ENCODE data around the gene ARSG. TPM values are rescaled to one million over a fixed set of nuclear protein-coding genes. Genes with fewer than 3 reads are reported as not detected.
A peak's percentile ranks its signal among the peaks of the same experiment; 100 is the strongest.

ARSG gene
- 10 to 100 TPM in 2 of 6 donors, 1 to 10 TPM in 4; 3.6 to 16.8 (median 7.7) TPM for total RNA-seq

DNA sequence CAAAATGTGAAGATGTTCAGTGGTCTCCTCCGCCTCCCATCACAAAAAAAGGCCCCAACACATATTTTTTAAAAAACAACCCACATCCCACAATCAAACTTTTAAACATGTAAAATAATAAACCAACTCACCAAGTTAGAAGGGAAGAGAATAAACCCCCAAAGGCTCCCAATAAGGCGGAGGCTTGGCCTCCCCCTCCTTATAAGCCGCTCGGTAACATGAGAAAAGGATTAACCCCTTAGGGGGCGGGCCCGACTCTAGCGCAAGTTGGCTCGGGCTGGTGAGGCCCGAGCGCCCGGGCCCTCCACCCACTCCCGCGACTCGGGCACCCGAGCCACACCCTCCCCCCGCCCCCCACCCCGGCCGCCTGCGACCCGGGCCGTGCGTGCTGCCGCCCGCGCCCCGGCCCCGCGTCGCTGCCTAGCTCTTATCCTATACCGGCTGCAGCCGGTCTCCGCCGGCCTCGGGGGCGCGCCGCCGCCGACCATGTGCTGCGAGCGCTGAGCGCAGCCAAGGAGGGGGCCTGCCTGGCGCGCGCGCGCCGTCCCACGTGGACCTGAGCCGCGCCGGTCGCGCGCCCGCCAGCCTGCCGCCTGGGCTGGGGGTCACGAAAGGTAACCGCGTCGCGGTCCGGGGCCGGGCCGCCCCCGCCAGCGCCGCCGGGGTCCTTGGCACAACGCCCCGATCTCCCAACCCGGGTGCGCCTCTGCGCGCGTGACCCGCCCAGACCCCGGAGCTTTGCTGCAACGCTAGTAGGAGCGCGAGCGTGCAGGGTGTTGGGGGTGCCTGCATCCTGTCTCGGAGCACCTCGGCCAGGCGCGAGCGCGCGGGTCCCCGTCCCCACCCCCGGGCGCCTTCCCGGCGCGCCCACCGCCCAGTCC lies at the start of gene ARSG, which contains the start of gene SLC16A6:
TSS of gene ARSG (plus strand) at position 541 of the 881 bp plus-strand sequence. CDS start 15,999 bp downstream, outside the sequence.
TSS of gene SLC16A6 (minus strand) at position 173 of the 881 bp plus-strand sequence. CDS start 12,807 bp downstream, outside the sequence.
- H3K4me3 ChIP-seq: peak within 1 kb of the TSS; percentile 18 to 68 (median 64)
- TF ChIP-seq, protein P1, sequence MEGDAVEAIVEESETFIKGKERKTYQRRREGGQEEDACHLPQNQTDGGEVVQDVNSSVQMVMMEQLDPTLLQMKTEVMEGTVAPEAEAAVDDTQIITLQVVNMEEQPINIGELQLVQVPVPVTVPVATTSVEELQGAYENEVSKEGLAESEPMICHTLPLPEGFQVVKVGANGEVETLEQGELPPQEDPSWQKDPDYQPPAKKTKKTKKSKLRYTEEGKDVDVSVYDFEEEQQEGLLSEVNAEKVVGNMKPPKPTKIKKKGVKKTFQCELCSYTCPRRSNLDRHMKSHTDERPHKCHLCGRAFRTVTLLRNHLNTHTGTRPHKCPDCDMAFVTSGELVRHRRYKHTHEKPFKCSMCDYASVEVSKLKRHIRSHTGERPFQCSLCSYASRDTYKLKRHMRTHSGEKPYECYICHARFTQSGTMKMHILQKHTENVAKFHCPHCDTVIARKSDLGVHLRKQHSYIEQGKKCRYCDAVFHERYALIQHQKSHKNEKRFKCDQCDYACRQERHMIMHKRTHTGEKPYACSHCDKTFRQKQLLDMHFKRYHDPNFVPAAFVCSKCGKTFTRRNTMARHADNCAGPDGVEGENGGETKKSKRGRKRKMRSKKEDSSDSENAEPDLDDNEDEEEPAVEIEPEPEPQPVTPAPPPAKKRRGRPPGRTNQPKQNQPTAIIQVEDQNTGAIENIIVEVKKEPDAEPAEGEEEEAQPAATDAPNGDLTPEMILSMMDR (IDR thresholded peaks at IDR 0.05): no peak
- TF ChIP-seq POLR2A (IDR thresholded peaks at IDR 0.05) (no peak), EP300 (IDR thresholded peaks at IDR 0.05) (no peak), POLR2AphosphoS5 (IDR thresholded peaks at IDR 0.05) (no peak)
- H3K27ac ChIP-seq: peak within 1 kb of the TSS; percentile 87 to 97 (median 92)
- 0 to 3% methylated on average over 9 to 20 of the region's 96 CpGs for WGBS, 2 donors
- peaks cover 0 to 22% (median 8%) of the 10 kb centered on the region in 4 donors for H3K27me3 ChIP-seq
- no peaks in the 10 kb centered on the region for H3K36me3 ChIP-seq
- ATAC-seq (ENCODE audit: low FRiP score in 2 of 2) (peak; percentile 54 to 78), DNase-seq (peak; percentile 66 to 97)
- H3K9me3 ChIP-seq: no peaks in the 10 kb centered on the region
- H3K4me1 ChIP-seq: peaks cover 19 to 39% (median 29%) of the 10 kb centered on the region in 4 donors

DNA sequence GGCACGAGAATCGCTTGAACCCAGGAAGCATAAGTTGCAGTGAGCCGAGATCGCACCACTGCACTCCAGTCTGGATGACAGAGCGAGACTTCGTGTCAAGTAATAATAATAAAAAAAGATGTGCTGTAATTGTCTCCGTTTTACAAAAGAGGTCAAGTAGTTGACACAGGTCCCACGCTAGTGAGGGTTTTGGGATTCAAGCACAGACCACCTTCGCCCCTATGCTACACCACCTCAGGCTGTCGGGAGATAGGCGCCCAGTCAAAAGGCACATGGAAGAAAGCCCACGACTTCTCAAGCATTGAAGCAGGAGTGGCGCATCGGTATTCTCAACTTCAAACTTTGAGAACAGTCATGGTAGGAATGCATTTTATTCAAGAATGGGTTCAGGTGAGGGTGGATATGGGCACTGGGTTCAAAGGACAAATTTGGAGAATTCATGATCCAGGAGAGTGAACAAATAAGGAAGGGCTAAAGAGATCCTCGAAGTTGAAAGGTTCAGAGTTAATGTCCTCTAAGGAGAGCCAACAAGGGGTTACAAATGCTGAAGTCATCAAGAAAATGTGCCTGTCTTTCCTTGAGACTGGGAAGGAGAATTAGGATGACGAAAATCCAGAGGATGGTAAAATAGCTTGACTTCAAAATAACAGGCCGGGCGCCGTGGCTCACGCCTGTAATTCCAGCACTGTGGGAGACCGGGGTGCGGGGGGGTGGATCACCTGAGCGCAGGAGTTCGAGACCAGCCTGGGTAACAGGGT lies 44.8 kb upstream of the ARSG start:
- DNase-seq (peak in 1 of 2 donors; percentile 51), ATAC-seq (ENCODE audit: low FRiP score in 2 of 2) (no peak)
- peaks cover 0 to 2% (median under 1%) of the 10 kb centered on the region in 4 donors for H3K36me3 ChIP-seq
- no peaks in the 10 kb centered on the region for H3K9me3 ChIP-seq
- peaks cover 11 to 29% (median 15%) of the 10 kb centered on the region in 4 donors for H3K4me1 ChIP-seq
- TF ChIP-seq POLR2A (IDR thresholded peaks at IDR 0.05) (no peak), EP300 (IDR thresholded peaks at IDR 0.05) (no peak), POLR2AphosphoS5 (IDR thresholded peaks at IDR 0.05) (no peak)
- TF ChIP-seq, protein P1 (IDR thresholded peaks at IDR 0.05): no peak
- WGBS, 2 donors: 93 to 94% methylated on average over 24 of the region's 24 CpGs
- H3K4me3 ChIP-seq: peak overlapping the region in 3 of 4 donors; percentile 71 to 90 (median 79)
- H3K27ac ChIP-seq: peak overlapping the region in 3 of 4 donors; percentile 97 to 99 (median 98)
- no peaks in the 10 kb centered on the region for H3K27me3 ChIP-seq

DNA sequence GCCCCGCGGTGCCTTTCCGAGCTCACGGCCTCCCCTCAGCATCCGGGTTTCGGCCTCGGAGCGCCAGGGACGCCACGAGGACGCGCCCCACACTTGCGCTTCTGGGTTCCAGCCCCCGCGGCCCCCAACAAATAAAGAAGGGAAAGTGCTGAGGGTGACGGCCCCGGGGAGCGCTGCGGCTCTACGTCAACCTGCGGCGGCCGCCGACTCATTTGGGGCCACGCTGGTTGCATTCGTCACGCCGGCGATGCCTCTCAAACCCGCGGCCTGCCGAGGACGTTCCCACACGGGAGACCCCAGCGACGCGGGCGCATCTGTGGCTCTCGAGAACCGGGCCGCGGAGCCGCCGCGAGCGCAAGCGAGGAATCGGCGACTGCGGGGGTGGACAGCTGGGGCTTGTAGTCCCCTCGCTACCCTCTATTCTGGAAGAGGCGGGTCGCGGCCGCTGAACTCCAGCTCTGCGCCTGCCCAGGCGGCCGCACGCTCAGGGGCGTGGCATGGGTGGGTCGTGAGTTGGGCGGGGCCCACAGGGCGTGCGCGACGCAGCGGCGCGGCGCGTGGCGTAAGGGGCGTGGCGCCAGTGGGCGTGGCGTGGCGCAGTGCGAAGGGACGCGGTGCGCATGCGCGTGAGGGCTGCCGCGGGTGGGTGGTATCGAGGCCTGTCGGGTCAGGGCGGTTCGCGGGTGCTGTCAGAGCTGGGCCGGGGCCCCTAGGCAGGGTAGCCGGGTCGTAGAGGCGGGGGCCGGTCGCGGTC lies 43.7 kb upstream of the ARSG start, which contains the start of gene AMZ2:
TSS of gene AMZ2 (plus strand) at position 599 of the 754 bp plus-strand sequence. CDS start 2,145 bp downstream, outside the sequence.
- TF ChIP-seq POLR2A (IDR thresholded peaks at IDR 0.05) (peak in 3 of 4 donors; percentile 87 to 99 (median 90)), POLR2AphosphoS5 (IDR thresholded peaks at IDR 0.05) (peak; percentile 97 to 98), EP300 (IDR thresholded peaks at IDR 0.05) (peak in 1 of 4 donors; percentile 10)
- TF ChIP-seq, protein P1 (IDR thresholded peaks at IDR 0.05): peak in 1 of 6 experiments; percentile 28
- 0 to 1% methylated on average over 22 to 31 of the region's 97 CpGs for WGBS, 2 donors

More for the DNA sequence above, 43.7 kb upstream of the ARSG start, which contains the start of gene AMZ2:
- Histone ChIP-seq H3K36me3 (peaks cover 0 to 7% (median 2%) of the 10 kb centered on the region in 4 donors), H3K27me3 (no peaks in the 10 kb centered on the region), H3K4me1 (peaks cover 11 to 29% (median 15%) of the 10 kb centered on the region in 4 donors), H3K9me3 (no peaks in the 10 kb centered on the region), H3K27ac (peak within 1 kb of the TSS; percentile 96 to 99 (median 98)), H3K4me3 (peak within 1 kb of the TSS; percentile 71 to 90 (median 78))
- ATAC-seq (ENCODE audit: low FRiP score in 2 of 2): peak; percentile 99
- peak; percentile 94 to 100 for DNase-seq
